ENCODE measurements around the gene MCCD1.
A peak's percentile ranks its signal among the peaks of the same experiment; 100 is the strongest.

MCCD1 gene

DNA sequence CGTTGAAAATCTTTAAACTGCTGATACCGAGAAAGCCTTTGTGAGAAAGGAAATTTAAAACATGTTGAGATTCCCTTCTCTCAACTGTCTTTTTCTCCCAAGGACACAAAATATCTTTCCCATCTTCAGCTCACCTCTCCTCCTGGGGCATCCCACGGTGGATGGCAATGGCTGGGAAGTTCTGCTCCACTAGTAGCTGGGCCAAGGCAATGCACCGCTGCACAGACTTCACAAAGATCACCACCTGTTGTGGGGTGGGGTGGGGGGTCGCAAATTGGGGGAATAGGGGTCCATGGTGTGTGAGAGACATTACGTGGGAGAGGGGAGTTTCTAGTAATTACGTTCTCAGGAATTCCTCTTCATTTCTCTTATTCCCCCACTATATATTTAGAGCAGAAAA is 2.4 kb downstream of the MCCD1 start:
- Histone ChIP-seq H3K4me2 (ENCODE audit: low read depth, low read length, poor library complexity, severe bottlenecking) (no peak overlapping the region), H3K79me2 (ENCODE audit: insufficient read depth, low read length) (peaks cover 57% of the 10 kb centered on the region), H3K9ac (ENCODE audit: low read depth, low read length, poor library complexity, severe bottlenecking) (no peak overlapping the region), H3F3A (ENCODE audit: low read depth) (peaks cover 2% of the 10 kb centered on the region; the same call in 1 of the 2 replicates), H2AFZ (ENCODE audit: low read length) (no peak overlapping the region), H3K4me1 (ENCODE audit: insufficient read depth, low read length, poor library complexity, severe bottlenecking) (peaks cover 24% of the 10 kb centered on the region), H3K9me2 (replicated peaks; ENCODE audit: low read depth, low read length) (no peaks in the 10 kb centered on the region), H3K4me3 (ENCODE audit: low read length, poor library complexity, severe bottlenecking) (no peak overlapping the region), H3K27me3 (ENCODE audit: insufficient read depth, low read length, poor library complexity, severe bottlenecking) (no peaks in the 10 kb centered on the region), H3K9me3 (ENCODE audit: insufficient read depth, low read depth, low read length) (no peaks in the 10 kb centered on the region), H4K20me1 (ENCODE audit: insufficient read depth, low read length, poor library complexity, severe bottlenecking) (peaks cover 68% of the 10 kb centered on the region), H3K36me3 (ENCODE audit: insufficient read depth, low read length) (peaks cover 73% of the 10 kb centered on the region)
- TF ChIP-seq EZH2phosphoT487 (IDR thresholded peaks at IDR 0.05; ENCODE audit: borderline replicate concordance), result no peak
- TF ChIP-seq, protein P1, sequence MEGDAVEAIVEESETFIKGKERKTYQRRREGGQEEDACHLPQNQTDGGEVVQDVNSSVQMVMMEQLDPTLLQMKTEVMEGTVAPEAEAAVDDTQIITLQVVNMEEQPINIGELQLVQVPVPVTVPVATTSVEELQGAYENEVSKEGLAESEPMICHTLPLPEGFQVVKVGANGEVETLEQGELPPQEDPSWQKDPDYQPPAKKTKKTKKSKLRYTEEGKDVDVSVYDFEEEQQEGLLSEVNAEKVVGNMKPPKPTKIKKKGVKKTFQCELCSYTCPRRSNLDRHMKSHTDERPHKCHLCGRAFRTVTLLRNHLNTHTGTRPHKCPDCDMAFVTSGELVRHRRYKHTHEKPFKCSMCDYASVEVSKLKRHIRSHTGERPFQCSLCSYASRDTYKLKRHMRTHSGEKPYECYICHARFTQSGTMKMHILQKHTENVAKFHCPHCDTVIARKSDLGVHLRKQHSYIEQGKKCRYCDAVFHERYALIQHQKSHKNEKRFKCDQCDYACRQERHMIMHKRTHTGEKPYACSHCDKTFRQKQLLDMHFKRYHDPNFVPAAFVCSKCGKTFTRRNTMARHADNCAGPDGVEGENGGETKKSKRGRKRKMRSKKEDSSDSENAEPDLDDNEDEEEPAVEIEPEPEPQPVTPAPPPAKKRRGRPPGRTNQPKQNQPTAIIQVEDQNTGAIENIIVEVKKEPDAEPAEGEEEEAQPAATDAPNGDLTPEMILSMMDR (conservative IDR thresholded peaks at IDR 0.05; ENCODE audit: low read length), result no peak

DNA sequence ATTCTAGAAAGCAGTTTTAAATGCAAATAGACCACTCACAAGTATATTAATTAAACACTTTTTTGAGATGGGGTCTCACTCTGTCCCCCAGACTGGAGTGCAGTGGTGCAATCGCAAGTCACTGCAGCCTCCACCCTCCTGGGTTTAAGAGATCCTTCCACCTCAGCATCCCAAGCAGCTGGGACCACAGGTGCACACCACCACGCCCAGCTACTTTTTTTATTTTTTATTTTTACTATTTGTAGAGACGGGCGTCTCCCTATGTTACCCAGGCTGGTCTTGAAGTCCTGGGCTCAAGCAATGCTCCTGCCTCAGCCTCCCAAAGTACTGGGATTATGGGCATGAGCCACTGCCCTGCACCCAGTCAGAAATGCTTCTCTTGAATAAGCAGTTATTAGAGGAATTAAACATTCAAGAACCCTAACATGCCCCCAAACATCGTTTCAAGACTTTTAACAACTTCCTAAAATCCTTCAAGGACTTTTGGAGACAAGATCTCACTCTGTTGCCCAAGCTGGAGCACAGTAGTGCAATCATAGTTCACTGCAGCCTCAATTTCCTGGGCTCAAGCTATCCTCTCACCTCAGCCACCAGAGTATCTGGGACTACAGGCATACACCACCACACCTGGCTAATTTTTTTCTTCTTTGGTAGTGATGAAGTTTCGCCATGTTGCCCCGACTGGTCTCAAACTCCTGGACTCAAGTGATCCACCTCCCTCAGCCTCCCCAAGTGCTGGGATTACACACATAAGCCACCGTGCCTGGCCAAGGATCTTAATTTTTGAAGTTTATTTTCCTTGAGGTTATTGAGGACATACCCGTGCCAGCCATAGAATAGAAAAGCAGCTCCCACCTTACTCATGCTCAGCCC is 3.2 kb downstream of the MCCD1 start:
- Histone ChIP-seq H3F3A (ENCODE audit: low read depth) (peaks cover 2% of the 10 kb centered on the region; the same call in 1 of the 2 replicates), H3K4me3 (ENCODE audit: low read length, poor library complexity, severe bottlenecking) (no peak overlapping the region), H3K36me3 (ENCODE audit: insufficient read depth, low read length) (peaks cover 80% of the 10 kb centered on the region), H3K4me1 (ENCODE audit: insufficient read depth, low read length, poor library complexity, severe bottlenecking) (peaks cover 30% of the 10 kb centered on the region), H3K9me2 (replicated peaks; ENCODE audit: low read depth, low read length) (no peaks in the 10 kb centered on the region), H4K20me1 (ENCODE audit: insufficient read depth, low read length, poor library complexity, severe bottlenecking) (peaks cover 77% of the 10 kb centered on the region), H3K4me2 (ENCODE audit: low read depth, low read length, poor library complexity, severe bottlenecking) (peak overlapping the region; percentile 40), H2AFZ (ENCODE audit: low read length) (no peak overlapping the region), H3K9me3 (ENCODE audit: insufficient read depth, low read depth, low read length) (no peaks in the 10 kb centered on the region), H3K27me3 (ENCODE audit: insufficient read depth, low read length, poor library complexity, severe bottlenecking) (no peaks in the 10 kb centered on the region), H3K79me2 (ENCODE audit: insufficient read depth, low read length) (peaks cover 65% of the 10 kb centered on the region), H3K9ac (ENCODE audit: low read depth, low read length, poor library complexity, severe bottlenecking) (no peak overlapping the region)
- TF ChIP-seq, protein P1 (conservative IDR thresholded peaks at IDR 0.05; ENCODE audit: low read length), result no peak
- TF ChIP-seq EZH2phosphoT487 (IDR thresholded peaks at IDR 0.05; ENCODE audit: borderline replicate concordance), result no peak

DNA sequence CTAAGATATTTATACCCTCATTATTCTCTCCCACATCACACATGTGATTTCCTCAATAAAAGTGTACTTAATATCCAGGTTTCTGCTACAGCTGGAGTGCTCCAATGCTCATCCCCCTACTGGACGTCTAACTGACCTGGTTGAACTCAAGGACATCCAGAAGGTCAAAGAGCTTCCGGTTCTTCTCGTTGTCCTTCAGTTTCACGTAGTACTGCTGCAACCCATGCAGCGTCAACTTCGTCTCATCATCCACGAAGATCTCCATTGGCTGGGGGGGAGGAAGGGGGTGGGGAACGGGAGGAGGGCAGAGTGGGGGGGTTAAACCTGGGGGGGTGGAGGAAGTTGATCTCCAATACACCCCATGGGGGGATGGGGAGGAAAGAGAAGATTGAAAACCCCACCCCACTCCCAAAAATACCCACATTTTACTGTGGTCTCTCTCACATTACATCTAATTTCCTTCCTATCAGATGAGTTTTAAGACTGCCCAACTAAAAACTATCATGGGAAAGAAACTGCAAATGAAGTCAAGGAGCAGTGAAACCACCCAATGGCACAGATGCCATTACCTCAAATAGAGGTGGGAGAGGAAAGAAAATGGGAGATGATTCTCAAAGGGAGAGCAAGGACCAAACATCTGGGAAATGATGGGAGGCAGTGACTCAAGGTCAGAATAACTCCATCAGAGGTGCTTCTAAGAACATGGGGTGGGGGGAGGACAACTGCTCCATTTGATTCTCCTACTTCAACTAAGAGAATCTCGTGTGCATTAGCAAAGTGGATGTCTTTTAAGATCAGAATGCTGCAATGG is 4.1 kb downstream of the MCCD1 start:
- TF ChIP-seq EZH2phosphoT487 (IDR thresholded peaks at IDR 0.05; ENCODE audit: borderline replicate concordance), result no peak
- TF ChIP-seq, protein P1 (conservative IDR thresholded peaks at IDR 0.05; ENCODE audit: low read length), result no peak
- peaks cover 30% of the 10 kb centered on the region for H3K4me1 ChIP-seq (ENCODE audit: insufficient read depth, low read length, poor library complexity, severe bottlenecking)
- no peaks in the 10 kb centered on the region for H3K9me3 ChIP-seq (ENCODE audit: insufficient read depth, low read depth, low read length)
- H3K9me2 ChIP-seq (replicated peaks; ENCODE audit: low read depth, low read length), result no peaks in the 10 kb centered on the region
- no peak overlapping the region for H2AFZ ChIP-seq (ENCODE audit: low read length)
- H3K79me2 ChIP-seq (ENCODE audit: insufficient read depth, low read length), result peaks cover 73% of the 10 kb centered on the region
- peaks cover 2% of the 10 kb centered on the region; the same call in 1 of the 2 replicates for H3F3A ChIP-seq (ENCODE audit: low read depth)
- no peak overlapping the region for H3K9ac ChIP-seq (ENCODE audit: low read depth, low read length, poor library complexity, severe bottlenecking)
- peaks cover 85% of the 10 kb centered on the region for H4K20me1 ChIP-seq (ENCODE audit: insufficient read depth, low read length, poor library complexity, severe bottlenecking)
- H3K4me3 ChIP-seq (ENCODE audit: low read length, poor library complexity, severe bottlenecking), result peak overlapping the region; percentile 2
- H3K4me2 ChIP-seq (ENCODE audit: low read depth, low read length, poor library complexity, severe bottlenecking), result peak overlapping the region; percentile 40
- no peaks in the 10 kb centered on the region for H3K27me3 ChIP-seq (ENCODE audit: insufficient read depth, low read length, poor library complexity, severe bottlenecking)
- H3K36me3 ChIP-seq (ENCODE audit: insufficient read depth, low read length), result peaks cover 86% of the 10 kb centered on the region

Data from Loucy (cell line).